ENCODE measurements around the gene DENND4B.
A peak's percentile ranks its signal among the peaks of the same experiment; 100 is the strongest.

Gene DENND4B

GRCh38 chr1:153880962-153881361 lies 65.6 kb downstream of the DENND4B start:
- DNase-seq: peak; percentile 97

GRCh38 chr1:153880024-153880423 lies 66.5 kb downstream of the DENND4B start:
- DNase-seq: no peak
